Lower leg skin (tissue), 3 donors: Measurements from ENCODE around the gene DALRD3.
A peak's percentile ranks its signal among the peaks of the same experiment; 100 is the strongest.

Experiments used
- POLR2A ChIP-seq, 2 donors: fragments of 450-650 bp; IDR thresholded peaks; one replicate each; pipeline ENCODE4 v1.6.1; 2016 to 2017; ENCODE audit warnings: antibody characterized with exemption in 2 of 2, mild to moderate bottlenecking in 1 of 2, moderate library complexity in 1 of 2
- TF ChIP-seq, protein P1 (sequence below), 3 donors: fragments of 450-650 bp; IDR thresholded peaks; one replicate each; pipeline ENCODE4 v1.5.1; 2016; ENCODE audit warnings: antibody characterized with exemption in 3 of 3, mild to moderate bottlenecking in 3 of 3, moderate library complexity in 2 of 3

DNA sequence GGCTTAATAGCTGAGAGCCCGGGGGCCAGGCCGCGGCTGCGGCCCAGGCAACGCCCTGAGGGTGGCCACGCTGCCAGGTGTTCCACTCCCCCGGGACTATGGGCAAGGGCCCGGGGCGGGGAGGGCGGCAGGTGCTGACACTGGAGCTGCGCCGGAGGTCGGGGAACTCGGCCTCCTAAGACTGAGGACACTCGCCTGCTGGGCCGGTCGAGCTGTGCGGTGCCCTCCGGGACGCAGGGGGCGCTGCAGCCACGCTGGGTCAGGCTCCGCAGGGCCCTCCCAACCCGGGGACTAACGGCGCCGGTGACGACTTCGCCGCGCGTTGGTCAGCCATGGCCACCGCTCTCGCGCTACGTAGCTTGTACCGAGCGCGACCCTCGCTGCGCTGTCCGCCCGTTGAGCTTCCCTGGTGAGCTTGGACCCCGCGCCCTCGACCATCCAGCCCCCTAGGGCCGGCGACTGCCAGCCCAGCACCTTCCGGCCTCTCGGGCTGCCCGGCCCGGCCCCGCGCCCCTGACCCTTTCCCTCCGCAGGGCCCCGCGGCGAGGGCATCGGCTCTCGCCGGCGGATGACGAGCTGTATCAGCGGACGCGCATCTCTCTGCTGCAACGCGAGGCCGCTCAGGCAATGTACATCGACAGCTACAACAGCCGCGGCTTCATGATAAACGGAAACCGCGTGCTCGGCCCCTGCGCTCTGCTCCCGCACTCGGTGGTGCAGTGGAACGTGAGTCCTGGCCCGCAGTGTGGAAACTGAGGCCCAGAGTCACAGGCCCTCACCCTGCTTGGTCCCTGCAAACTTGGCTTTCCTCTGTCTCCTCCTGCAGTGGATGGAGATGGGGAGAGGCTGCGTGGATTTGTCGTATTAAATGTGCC is 3.7 kb upstream of the DALRD3 start, which contains the start of gene NDUFAF3:
- TF ChIP-seq, protein P1, sequence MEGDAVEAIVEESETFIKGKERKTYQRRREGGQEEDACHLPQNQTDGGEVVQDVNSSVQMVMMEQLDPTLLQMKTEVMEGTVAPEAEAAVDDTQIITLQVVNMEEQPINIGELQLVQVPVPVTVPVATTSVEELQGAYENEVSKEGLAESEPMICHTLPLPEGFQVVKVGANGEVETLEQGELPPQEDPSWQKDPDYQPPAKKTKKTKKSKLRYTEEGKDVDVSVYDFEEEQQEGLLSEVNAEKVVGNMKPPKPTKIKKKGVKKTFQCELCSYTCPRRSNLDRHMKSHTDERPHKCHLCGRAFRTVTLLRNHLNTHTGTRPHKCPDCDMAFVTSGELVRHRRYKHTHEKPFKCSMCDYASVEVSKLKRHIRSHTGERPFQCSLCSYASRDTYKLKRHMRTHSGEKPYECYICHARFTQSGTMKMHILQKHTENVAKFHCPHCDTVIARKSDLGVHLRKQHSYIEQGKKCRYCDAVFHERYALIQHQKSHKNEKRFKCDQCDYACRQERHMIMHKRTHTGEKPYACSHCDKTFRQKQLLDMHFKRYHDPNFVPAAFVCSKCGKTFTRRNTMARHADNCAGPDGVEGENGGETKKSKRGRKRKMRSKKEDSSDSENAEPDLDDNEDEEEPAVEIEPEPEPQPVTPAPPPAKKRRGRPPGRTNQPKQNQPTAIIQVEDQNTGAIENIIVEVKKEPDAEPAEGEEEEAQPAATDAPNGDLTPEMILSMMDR (IDR thresholded peaks at IDR 0.05) = peak in 1 of 3 donors; percentile 87
- peak in 1 of 2 donors; percentile 81 for TF ChIP-seq POLR2A (IDR thresholded peaks at IDR 0.05)
